Sigmoid colon (tissue), 4 donors: ENCODE measurements around the gene ZNF774.

ENCODE experiments used
- POLR2A ChIP-seq, 2 donors: fragments of 450-650 bp; IDR thresholded peaks; one replicate each; pipeline ENCODE4 v1.6.1; 2016; ENCODE audit warnings: antibody characterized with exemption in 2 of 2, mild to moderate bottlenecking in 2 of 2, moderate library complexity in 2 of 2
- POLR2AphosphoS5 ChIP-seq, 4 donors: sonication (generic); formaldehyde crosslinking; IDR thresholded peaks; one replicate each; pipeline ENCODE4 v1.6.1; 2017; ENCODE audit warnings: antibody characterized with exemption in 4 of 4
- TF ChIP-seq, protein P1 (sequence below), 4 experiments: fragments of 450-650 bp in 3 of 4; fragments of 200-600 bp in 1 of 4; IDR thresholded peaks; one replicate each; pipeline ENCODE4 v1.5.1; 2016 to 2019; ENCODE audit warnings: antibody characterized with exemption in 4 of 4, mild to moderate bottlenecking in 3 of 4, moderate library complexity in 2 of 4

- TF ChIP-seq, protein P1, sequence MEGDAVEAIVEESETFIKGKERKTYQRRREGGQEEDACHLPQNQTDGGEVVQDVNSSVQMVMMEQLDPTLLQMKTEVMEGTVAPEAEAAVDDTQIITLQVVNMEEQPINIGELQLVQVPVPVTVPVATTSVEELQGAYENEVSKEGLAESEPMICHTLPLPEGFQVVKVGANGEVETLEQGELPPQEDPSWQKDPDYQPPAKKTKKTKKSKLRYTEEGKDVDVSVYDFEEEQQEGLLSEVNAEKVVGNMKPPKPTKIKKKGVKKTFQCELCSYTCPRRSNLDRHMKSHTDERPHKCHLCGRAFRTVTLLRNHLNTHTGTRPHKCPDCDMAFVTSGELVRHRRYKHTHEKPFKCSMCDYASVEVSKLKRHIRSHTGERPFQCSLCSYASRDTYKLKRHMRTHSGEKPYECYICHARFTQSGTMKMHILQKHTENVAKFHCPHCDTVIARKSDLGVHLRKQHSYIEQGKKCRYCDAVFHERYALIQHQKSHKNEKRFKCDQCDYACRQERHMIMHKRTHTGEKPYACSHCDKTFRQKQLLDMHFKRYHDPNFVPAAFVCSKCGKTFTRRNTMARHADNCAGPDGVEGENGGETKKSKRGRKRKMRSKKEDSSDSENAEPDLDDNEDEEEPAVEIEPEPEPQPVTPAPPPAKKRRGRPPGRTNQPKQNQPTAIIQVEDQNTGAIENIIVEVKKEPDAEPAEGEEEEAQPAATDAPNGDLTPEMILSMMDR (IDR thresholded peaks at IDR 0.05) = no peak
- TF ChIP-seq POLR2A (IDR thresholded peaks at IDR 0.05) = no peak
- no peak for TF ChIP-seq POLR2AphosphoS5 (IDR thresholded peaks at IDR 0.05)
These were observed 30.2 kb downstream of the ZNF774 start for GRCh38 chr15:90382320-90382719.
